Adipocyte (in vitro differentiated cells): Measurements from ENCODE around the gene SLCO3A1.
A peak's percentile ranks its signal among the peaks of the same experiment; 100 is the strongest.

ENCODE experiments used
- DNase-seq: peaks from one replicate; pipeline ENCODE4 v3.0.0-alpha.2; 2015; ENCODE audit warnings: low read depth
- H3K27me3 ChIP-seq: replicated peaks from 2 replicates; pipeline ENCODE4 v1.7.0; 2013; ENCODE audit warnings: mild to moderate bottlenecking, low read length, moderate library complexity; ENCODE audit not compliant: control insufficient read depth, insufficient read depth
- H3K36me3 ChIP-seq: 2 replicates; pipeline ENCODE4 v1.7.0; 2013; ENCODE audit warnings: low read length, mild to moderate bottlenecking, moderate library complexity; ENCODE audit not compliant: control insufficient read depth, insufficient read depth, severe bottlenecking
- H3K4me1 ChIP-seq: 2 replicates; pipeline ENCODE4 v1.7.0; 2013; ENCODE audit warnings: mild to moderate bottlenecking, low read length, moderate library complexity; ENCODE audit not compliant: control insufficient read depth, insufficient read depth
- H3K4me3 ChIP-seq: 2 replicates; pipeline ENCODE4 v1.7.0; 2013; ENCODE audit warnings: mild to moderate bottlenecking, low read length, moderate library complexity
- H3K9ac ChIP-seq: 2 replicates; pipeline ENCODE4 v1.7.0; 2013; ENCODE audit warnings: mild to moderate bottlenecking, low read length, moderate library complexity
- H3K9me3 ChIP-seq: 2 replicates; pipeline ENCODE4 v1.7.0; 2013; ENCODE audit warnings: mild to moderate bottlenecking, low read length, moderate library complexity; ENCODE audit not compliant: control insufficient read depth

The SLCO3A1 gene

DNA sequence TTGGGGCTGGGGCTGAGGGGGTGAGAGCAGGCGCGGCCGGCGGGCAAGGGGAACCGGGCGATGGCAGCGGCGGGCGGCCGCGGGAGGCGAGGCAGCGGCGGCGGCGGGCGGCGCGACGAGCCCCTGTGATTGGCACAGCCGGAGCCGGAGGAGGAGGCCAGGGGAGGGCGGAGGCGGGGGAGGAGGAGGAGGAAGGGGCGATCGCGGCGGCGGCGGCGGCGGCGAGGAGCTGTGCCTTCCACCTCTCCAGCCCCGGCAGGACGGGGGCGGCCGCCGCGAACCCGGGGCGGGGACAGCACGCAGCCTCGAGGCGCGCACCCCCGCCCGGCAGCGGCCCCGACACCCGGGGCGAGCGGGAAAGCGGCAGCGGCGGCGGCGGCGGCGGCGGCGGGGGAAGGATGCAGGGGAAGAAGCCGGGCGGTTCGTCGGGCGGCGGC lies at the start of gene SLCO3A1:
SLCO3A1 (plus strand) TSS at position 198 of the 437 bp plus-strand sequence.
- DNase-seq: peak; percentile 88
- Histone ChIP-seq H3K36me3 (no peaks in the 10 kb centered on the region), H3K9ac (peak within 1 kb of the TSS; percentile 94), H3K9me3 (no peaks in the 10 kb centered on the region), H3K27me3 (no peaks in the 10 kb centered on the region), H3K4me1 (peaks cover 20% of the 10 kb centered on the region), H3K4me3 (peak within 1 kb of the TSS; percentile 88)

DNA sequence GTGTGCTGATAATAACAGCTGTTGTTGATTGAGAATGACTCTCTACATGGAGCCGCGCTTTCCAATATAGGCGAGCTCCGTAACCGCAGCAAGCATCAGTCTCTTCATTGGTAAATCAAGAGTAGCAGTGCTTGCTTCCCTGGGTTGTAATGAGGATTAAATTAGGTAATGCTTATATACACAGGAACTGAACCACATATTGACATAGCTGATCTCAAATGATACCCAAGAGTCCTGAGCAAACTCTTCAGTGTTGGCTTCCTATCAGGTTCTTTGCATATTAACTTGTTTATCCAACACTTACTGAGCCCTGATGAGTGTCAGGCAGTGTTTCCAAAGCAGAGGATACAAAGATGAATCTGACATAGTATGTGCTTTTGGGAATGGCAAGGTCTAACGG lies 46.4 kb upstream of the SLCO3A1 start:
- Histone ChIP-seq H3K4me3 (no peak overlapping the region), H3K36me3 (no peaks in the 10 kb centered on the region), H3K9me3 (no peaks in the 10 kb centered on the region), H3K9ac (no peak overlapping the region), H3K4me1 (no peaks in the 10 kb centered on the region), H3K27me3 (no peaks in the 10 kb centered on the region)
- DNase-seq: no peak

DNA sequence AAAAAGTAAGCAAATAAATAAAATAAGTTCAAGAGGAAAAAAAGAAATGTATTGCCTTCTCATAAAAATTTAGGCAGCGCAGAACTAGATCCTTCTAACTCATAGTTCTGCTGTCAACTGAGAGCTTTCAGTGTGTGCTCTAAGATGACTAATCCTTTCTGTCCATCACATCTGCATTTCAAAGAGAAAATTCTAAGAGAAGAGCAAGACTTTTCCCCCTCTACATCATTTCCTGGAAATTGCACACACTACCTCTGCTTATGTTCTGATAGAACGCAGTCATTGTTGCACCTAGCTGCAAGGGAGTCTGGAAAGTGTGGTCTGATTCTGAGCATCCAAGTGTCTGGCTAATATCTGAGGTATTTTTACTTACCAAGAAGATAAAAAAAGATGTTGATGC lies 39.6 kb upstream of the SLCO3A1 start:
- Histone ChIP-seq H3K9me3 (peaks cover 18% of the 10 kb centered on the region), H3K36me3 (no peaks in the 10 kb centered on the region), H3K27me3 (no peaks in the 10 kb centered on the region), H3K4me3 (no peak overlapping the region), H3K4me1 (no peaks in the 10 kb centered on the region), H3K9ac (no peak overlapping the region)
- no peak for DNase-seq

DNA sequence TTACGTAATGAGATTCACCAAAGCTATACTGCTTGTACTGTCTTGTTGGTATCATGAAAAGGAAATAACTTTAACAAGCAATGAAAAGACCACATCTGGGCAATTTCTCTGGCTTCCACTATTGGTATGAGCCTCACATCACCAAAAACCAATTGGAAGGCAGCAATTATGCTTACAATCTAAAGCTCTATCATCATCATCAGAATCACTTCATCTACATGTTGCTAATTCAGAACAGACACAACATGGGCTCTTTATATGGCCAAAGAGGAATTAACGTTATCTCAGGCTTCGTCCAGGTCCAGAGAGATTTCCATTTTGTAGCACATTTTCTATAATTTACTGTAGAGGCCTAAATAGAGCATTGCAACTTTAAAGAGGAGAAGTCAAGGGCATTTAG lies 36.6 kb upstream of the SLCO3A1 start:
- Histone ChIP-seq H3K36me3 (no peaks in the 10 kb centered on the region), H3K4me3 (no peak overlapping the region), H3K9me3 (peaks cover 21% of the 10 kb centered on the region), H3K4me1 (no peaks in the 10 kb centered on the region), H3K9ac (no peak overlapping the region), H3K27me3 (no peaks in the 10 kb centered on the region)
- DNase-seq: no peak

DNA sequence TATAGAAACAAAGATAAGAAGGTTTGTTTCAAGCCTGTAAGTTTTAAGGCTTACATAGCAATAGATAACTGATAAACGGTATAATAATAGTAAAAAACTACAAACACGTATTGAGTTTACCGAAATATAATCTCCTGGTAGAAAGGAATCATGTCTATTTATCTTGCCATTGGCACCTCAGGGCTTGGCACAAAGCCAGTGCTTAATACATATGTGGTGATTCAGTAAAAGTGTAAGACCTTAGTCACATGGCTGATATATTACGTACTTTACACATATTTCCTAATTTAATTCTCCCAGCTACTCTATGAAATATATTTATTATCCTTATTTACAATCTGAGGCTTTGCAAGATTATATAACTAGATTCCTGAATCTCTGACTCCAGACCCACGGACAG lies 32.0 kb upstream of the SLCO3A1 start:
- Histone ChIP-seq H3K4me1 (no peaks in the 10 kb centered on the region), H3K4me3 (no peak overlapping the region), H3K9ac (no peak overlapping the region), H3K9me3 (peaks cover 3% of the 10 kb centered on the region), H3K36me3 (no peaks in the 10 kb centered on the region), H3K27me3 (no peaks in the 10 kb centered on the region)
- DNase-seq: no peak

DNA sequence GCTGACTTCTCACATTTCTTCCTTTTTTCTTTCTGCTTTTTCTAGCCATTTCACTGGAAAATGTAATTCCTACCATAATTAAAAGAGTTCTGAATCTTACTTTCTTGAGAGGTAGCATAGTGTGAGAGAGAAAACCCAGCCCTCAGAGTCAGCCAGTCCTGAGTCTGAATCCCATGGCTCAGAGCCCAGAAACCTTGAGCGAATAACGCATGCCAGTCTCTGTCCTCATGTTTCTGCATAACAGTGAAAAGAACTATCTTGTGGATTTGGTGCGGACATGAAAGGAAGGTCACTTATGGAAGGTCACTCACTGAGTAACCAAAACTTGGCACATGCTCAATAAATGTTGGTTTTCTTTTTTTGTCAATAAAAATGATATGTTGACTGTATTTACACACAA lies 29.3 kb upstream of the SLCO3A1 start:
- Histone ChIP-seq H3K4me3 (no peak overlapping the region), H3K9me3 (peaks cover 3% of the 10 kb centered on the region), H3K9ac (no peak overlapping the region), H3K27me3 (no peaks in the 10 kb centered on the region), H3K36me3 (no peaks in the 10 kb centered on the region), H3K4me1 (no peaks in the 10 kb centered on the region)
- DNase-seq: no peak

DNA sequence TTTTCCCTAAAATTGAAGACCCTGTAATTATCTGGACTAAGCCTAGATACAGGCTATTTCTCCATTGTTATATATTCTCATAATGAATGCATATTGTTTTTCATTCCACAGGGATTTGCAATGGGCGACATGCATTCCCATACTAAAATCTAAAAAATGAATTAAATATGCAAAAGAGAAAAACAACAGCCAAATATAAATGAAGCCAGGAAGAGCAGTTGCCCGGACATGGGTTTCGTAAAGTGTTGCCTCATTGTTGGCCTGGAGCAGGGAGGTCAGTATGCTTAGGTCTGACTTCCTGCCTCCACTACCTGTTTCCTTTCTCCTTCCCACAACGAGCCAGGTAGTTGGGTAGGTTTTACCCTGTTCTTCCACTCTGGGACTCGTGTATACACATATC lies 27.1 kb upstream of the SLCO3A1 start:
- Histone ChIP-seq H3K4me1 (no peaks in the 10 kb centered on the region), H3K27me3 (no peaks in the 10 kb centered on the region), H3K9ac (no peak overlapping the region), H3K4me3 (no peak overlapping the region), H3K36me3 (no peaks in the 10 kb centered on the region), H3K9me3 (no peaks in the 10 kb centered on the region)
- no peak for DNase-seq

DNA sequence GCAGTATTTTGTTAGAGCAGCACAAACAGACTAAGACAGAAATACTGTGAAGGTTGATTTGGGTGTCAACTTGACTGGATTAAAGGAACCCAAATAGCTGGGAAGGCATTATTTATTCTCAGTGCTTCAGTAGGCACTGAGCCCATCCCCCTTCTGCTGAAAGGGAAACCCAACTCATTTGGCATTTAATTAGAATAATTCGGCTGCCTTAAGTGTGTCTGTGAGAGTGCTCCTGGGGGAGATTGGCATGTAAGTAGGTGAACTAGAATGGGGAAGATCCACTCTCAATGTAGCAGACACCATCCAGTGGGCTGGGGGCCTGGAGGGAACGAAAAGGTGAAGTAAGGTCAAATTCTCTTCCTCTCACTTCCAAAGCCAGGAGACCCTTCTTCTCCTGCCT lies 20.5 kb upstream of the SLCO3A1 start:
- no peaks in the 10 kb centered on the region for H3K4me1 ChIP-seq
- H3K27me3 ChIP-seq: peaks cover 8% of the 10 kb centered on the region
- H3K36me3 ChIP-seq: no peaks in the 10 kb centered on the region
- no peak overlapping the region for H3K9ac ChIP-seq
- no peak overlapping the region for H3K4me3 ChIP-seq
- DNase-seq: no peak
- H3K9me3 ChIP-seq: peaks cover 20% of the 10 kb centered on the region

DNA sequence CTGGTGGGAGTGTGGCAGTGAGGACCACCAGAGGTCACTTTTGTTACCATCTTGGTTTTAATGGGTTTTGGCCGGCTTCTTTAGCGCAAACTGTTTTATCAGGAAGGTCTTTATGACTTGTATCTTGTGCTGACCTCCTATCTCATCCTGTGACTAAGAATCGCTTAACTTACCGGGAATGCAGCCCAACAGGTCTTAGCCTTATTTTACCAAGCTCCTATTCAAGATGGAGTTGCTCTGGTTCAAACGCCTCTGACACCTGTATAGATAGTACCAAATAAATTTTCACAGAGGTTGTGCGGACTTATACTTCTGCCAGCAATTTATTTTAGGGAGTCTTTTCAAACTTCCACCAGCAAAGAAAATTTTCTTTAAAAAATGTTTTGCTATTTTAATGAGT lies 13.6 kb upstream of the SLCO3A1 start:
- no peak for DNase-seq
- Histone ChIP-seq H3K9me3 (peaks cover 13% of the 10 kb centered on the region), H3K4me1 (no peaks in the 10 kb centered on the region), H3K4me3 (no peak overlapping the region), H3K9ac (no peak overlapping the region), H3K36me3 (no peaks in the 10 kb centered on the region), H3K27me3 (peaks cover 5% of the 10 kb centered on the region)

DNA sequence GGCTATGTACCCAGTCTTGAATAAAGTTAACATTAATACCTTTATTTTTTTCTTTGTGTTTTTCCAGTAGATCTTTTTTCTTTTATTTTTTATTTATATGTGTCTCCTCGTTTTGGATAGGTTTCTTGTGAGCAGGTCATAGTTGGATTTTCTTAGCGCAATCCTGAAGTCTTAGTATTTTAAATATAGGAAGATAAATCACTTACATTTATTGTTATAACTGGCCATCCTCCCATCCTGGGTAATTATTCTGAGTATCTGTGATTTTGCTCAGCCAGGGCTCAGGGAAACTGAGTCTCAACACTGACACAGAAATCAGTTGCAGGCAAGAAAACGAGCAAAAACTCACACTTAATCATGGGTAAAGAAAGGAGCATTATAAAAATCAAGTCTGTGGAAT lies 11.6 kb upstream of the SLCO3A1 start:
- Histone ChIP-seq H3K9me3 (peaks cover 6% of the 10 kb centered on the region), H3K27me3 (peaks cover 12% of the 10 kb centered on the region), H3K4me1 (no peaks in the 10 kb centered on the region), H3K36me3 (no peaks in the 10 kb centered on the region), H3K9ac (no peak overlapping the region), H3K4me3 (no peak overlapping the region)
- DNase-seq: no peak

DNA sequence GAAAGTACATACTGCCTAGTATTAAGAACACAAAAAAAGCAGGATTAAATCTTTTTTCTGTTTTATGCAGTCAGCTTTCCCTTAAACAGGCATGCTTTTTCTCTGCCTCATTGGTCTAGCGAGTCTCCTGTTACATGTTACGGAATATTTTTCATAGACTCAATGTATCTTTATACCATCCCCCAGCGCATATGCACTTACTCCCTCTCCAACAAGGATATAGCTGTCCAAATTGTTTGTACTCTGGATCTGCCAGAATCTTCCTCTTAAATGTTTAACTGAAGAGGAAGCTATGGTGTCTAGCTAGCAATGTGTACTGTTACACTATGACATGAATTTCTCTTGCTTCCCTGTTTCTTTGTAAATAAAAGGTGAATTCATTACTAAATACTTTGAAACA lies 9.2 kb upstream of the SLCO3A1 start:
- H3K4me1 ChIP-seq: no peaks in the 10 kb centered on the region
- peaks cover 6% of the 10 kb centered on the region for H3K9me3 ChIP-seq
- no peak for DNase-seq
- H3K9ac ChIP-seq: no peak overlapping the region
- peaks cover 12% of the 10 kb centered on the region for H3K27me3 ChIP-seq
- no peak overlapping the region for H3K4me3 ChIP-seq
- no peaks in the 10 kb centered on the region for H3K36me3 ChIP-seq

DNA sequence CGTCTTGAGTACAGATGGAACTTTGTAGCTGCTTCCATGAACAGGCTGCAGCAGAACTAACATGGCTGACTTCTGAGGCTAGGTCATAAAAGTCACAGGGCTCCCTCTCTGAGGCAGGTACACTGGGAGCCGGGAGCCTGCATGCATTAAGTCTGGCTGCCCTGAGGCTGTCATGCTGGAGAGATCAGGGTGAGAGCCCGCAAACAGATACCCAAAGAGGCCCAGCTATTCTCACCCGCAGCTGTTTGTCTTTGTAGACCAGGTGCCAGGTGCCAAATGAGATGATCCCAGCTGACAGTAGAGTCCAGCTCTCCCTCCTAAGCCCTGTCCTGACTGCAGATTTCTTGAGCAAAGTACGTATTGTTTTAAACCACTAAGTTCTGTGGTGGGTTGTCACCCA lies 8.6 kb upstream of the SLCO3A1 start:
- peaks cover 6% of the 10 kb centered on the region for H3K9me3 ChIP-seq
- no peak for DNase-seq
- H3K36me3 ChIP-seq: no peaks in the 10 kb centered on the region
- no peaks in the 10 kb centered on the region for H3K4me1 ChIP-seq
- H3K9ac ChIP-seq: no peak overlapping the region
- H3K4me3 ChIP-seq: no peak overlapping the region
- peaks cover 12% of the 10 kb centered on the region for H3K27me3 ChIP-seq
